ENCODE data around the gene PRKD2.

Gene PRKD2

GRCh38 chr19:46660008-46660517 lies 56.9 kb downstream of the PRKD2 start:
- DNase-seq, result no peak

- no peak for DNase-seq
Observed at GRCh38 chr19:46659151-46660007, 57.5 kb downstream of the PRKD2 start.

- no peak for DNase-seq
Observed at GRCh38 chr19:46656541-46656940, 60.4 kb downstream of the PRKD2 start.

- DNase-seq, result no peak
Observed at GRCh38 chr19:46654621-46655152, 62.2 kb downstream of the PRKD2 start.

- DNase-seq, result no peak
Observed at GRCh38 chr19:46650445-46650844, 66.5 kb downstream of the PRKD2 start.

- DNase-seq, result no peak
Observed at GRCh38 chr19:46648961-46649960, 67.7 kb downstream of the PRKD2 start.

GRCh38 chr19:46648060-46648960 lies 68.6 kb downstream of the PRKD2 start:
- no peak for DNase-seq

GRCh38 chr19:46646402-46646801 lies 70.5 kb downstream of the PRKD2 start:
- no peak for DNase-seq

- DNase-seq, result no peak
Observed at GRCh38 chr19:46644720-46645119, 72.2 kb downstream of the PRKD2 start.

- no peak for DNase-seq
Observed at GRCh38 chr19:46640656-46641055, 76.3 kb downstream of the PRKD2 start.

GRCh38 chr19:46639358-46640182 lies 77.3 kb downstream of the PRKD2 start:
- no peak for DNase-seq

GRCh38 chr19:46637224-46637623 lies 79.7 kb downstream of the PRKD2 start:
- DNase-seq, result no peak

- DNase-seq, result no peak
Observed at GRCh38 chr19:46635920-46636761, 80.8 kb downstream of the PRKD2 start, which contains the start of gene GNG8. GNG8 (minus strand) TSS chr19:46636202; CDS start chr19:46634682, 1,520 bp downstream.

- DNase-seq, result no peak
Observed at GRCh38 chr19:46634656-46635218, 82.2 kb downstream of the PRKD2 start.

- peak; percentile 91 for DNase-seq
Observed at GRCh38 chr19:46634045-46634655, 82.8 kb downstream of the PRKD2 start.

GRCh38 chr19:46633130-46633529 lies 83.8 kb downstream of the PRKD2 start:
- DNase-seq, result no peak

GRCh38 chr19:46631481-46631880 lies 85.4 kb downstream of the PRKD2 start:
- no peak for DNase-seq

- DNase-seq, result no peak
Observed at GRCh38 chr19:46630586-46631205, 86.2 kb downstream of the PRKD2 start.

All from CD4-positive, alpha-beta T cell treated with Interleukin-4 for 4 hours (primary cell).